ENCODE measurements around the gene RARS2. TPM values are rescaled to one million over a fixed set of nuclear protein-coding genes. Genes with fewer than 3 reads are reported as not detected.

The RARS2 gene
- total and polyA plus RNA-seq, 2 donors (not counting 3 experiments of a cell fraction or from before 2014, with no cell fraction given) = 7.4 to 33.7 TPM

GRCh38 chr6:87618531-87618930, 28.7 kb upstream of the RARS2 start:
- Histone ChIP-seq H3K79me2 (ENCODE audit: control insufficient read depth, insufficient read depth, low read length) (no peaks in the 10 kb centered on the region), H3K27ac (ENCODE audit: insufficient read depth, low read depth, low read length) (no peak overlapping the region), H3K9me1 (replicated peaks; ENCODE audit: control insufficient read depth, extremely low read depth, insufficient read depth, low read length) (no peaks in the 10 kb centered on the region), H3K4me2 (ENCODE audit: insufficient read depth, low read length) (no peak overlapping the region), H3K4me1 (ENCODE audit: control insufficient read depth, extremely low read depth, insufficient read depth, low read length) (no peaks in the 10 kb centered on the region), H4K20me1 (replicated peaks; ENCODE audit: control insufficient read depth, extremely low read depth, insufficient read depth, low read length) (no peaks in the 10 kb centered on the region), H3K9me3 (replicated peaks; ENCODE audit: control insufficient read depth, insufficient read depth, low read length) (no peaks in the 10 kb centered on the region), H2AFZ (ENCODE audit: low read depth, low read length) (no peak overlapping the region), H3K4me3 (replicated peaks in 1 of 3; ENCODE audit: insufficient read depth in 1 of 3, low read depth in 1 of 3, low read length in 3 of 3) (no peak overlapping the region), H3K9ac (replicated peaks; ENCODE audit: extremely low read depth, insufficient read depth, low read length) (no peak overlapping the region), H3K36me3 (ENCODE audit: control insufficient read depth in 2 of 2, extremely low read depth in 1 of 2, insufficient read depth in 2 of 2, low read length in 2 of 2) (no peaks in the 10 kb centered on the region), H3K27me3 (ENCODE audit: control insufficient read depth in 2 of 2, insufficient read depth in 2 of 2, low read length in 2 of 2) (no peaks in the 10 kb centered on the region)
- intact Hi-C loops (cut with micrococcal nuclease) = no loop called here
- CTCF ChIA-PET = interaction anchor here (0.6 to 1.3 kb wide), 2 partner anchors 226 to 552 kb away, joined by 3 read pairs; no protein-coding TSS in a partner anchor
- FAIRE-seq (no peak), DNase-seq (ENCODE audit: low read depth, low spot score) (no peak)
- BruUV-seq (replicated peaks) = no TSS peak
- POLR2A ChIA-PET = no interaction called here
- dilution Hi-C loops (cut with MboI; ENCODE audit: extremely low pct_ligation_motif_present, low sequenced_read_pairs) = no loop called here
- TF ChIP-seq CTCF (IDR thresholded peaks at IDR 0.05; ENCODE audit: extremely low read depth in 1 of 2, insufficient read depth in 1 of 2, low read depth in 1 of 2, low read length in 2 of 2) = no peak
- TF ChIP-seq JUN (IDR thresholded peaks at IDR 0.05; ENCODE audit: borderline replicate concordance, insufficient read depth, insufficient read length, low read depth) = no peak
- no peak for TF ChIP-seq POLR2AphosphoS5 (IDR thresholded peaks at IDR 0.05; ENCODE audit: insufficient read depth, low read depth, low read length)
- TF ChIP-seq GATA2 (IDR thresholded peaks at IDR 0.05; ENCODE audit: insufficient read depth, insufficient read length, low read depth, low read length) = no peak
- TF ChIP-seq MYC (IDR thresholded peaks at IDR 0.05; ENCODE audit: low read depth, low read length) = no peak
- no peak for TF ChIP-seq FOS (IDR thresholded peaks at IDR 0.05; ENCODE audit: borderline replicate concordance, insufficient read depth, low read length)
- no peak for TF ChIP-seq MAX (IDR thresholded peaks at IDR 0.05; ENCODE audit: insufficient read depth, insufficient read length)
- TF ChIP-seq POLR2A (IDR thresholded peaks at IDR 0.05; ENCODE audit: low read depth, low read length) = no peak
- TF ChIP-seq EZH2 (IDR thresholded peaks at IDR 0.05; ENCODE audit: borderline replicate concordance, low read depth, low read length, severe bottlenecking) = no peak
